GM21737 (cell line): ENCODE data around the gene EHHADH.
A peak's percentile ranks its signal among the peaks of the same experiment; 100 is the strongest.

ENCODE experiments used
- ATAC-seq: cut with Tn5 transposase; IDR thresholded peaks from one replicate; pipeline ENCODE4 v1.9.1; 2021; ENCODE audit warnings: mild to moderate bottlenecking, moderate library complexity; ENCODE audit not compliant: unreplicated experiment

EHHADH gene

GRCh38 chr3:185253645-185254410 lies at the start of gene EHHADH:
Gene EHHADH, minus strand, starts transcription at chr3:185254049. Its CDS starts 27 bp downstream, at chr3:185254022.
- ATAC-seq, result no peak

- ATAC-seq, result peak; percentile 69
These were observed 46.1 kb upstream of the EHHADH start for GRCh38 chr3:185299918-185300426.

- ATAC-seq, result no peak
These were observed 44.0 kb upstream of the EHHADH start for GRCh38 chr3:185297867-185298266.

- no peak for ATAC-seq
These were observed 38.4 kb upstream of the EHHADH start for GRCh38 chr3:185292238-185292637.

- no peak for ATAC-seq
These were observed 36.4 kb upstream of the EHHADH start for GRCh38 chr3:185290266-185290665.

- no peak for ATAC-seq
These were observed 29.6 kb upstream of the EHHADH start for GRCh38 chr3:185283374-185283935.

DNA sequence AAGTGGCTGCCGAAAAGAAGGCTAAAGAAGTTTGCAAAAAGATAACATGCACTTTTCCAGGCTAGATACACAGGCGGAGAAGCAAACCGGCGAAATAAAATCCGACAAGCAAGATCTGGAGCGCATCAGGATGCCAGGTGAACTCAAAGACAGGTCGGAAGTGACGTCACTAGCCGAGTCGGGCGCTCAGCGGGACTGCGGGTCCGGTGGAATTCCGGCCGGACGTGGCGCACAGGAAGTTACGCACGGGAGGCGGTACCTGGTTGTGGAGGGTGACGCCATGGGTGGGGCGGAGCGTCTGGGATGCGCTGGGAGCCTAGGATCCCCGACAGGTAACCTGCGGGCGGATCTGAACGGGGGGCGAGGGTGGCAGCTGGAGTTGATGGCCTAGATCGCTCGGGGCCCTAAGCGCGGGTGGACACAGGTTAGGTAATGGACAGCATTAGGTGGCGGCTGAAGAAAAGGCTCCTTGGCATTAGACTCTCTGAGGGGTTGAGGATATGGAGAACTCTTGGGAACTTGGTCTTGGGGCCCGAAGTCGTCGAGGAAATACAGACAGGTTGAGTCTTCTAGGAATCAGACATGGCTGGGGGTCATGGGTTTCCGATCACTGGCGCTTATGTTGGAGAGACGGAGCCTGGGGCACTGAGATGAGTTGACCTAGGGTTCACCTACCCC lies 29.0 kb upstream of the EHHADH start:
- peak; percentile 99 for ATAC-seq

DNA sequence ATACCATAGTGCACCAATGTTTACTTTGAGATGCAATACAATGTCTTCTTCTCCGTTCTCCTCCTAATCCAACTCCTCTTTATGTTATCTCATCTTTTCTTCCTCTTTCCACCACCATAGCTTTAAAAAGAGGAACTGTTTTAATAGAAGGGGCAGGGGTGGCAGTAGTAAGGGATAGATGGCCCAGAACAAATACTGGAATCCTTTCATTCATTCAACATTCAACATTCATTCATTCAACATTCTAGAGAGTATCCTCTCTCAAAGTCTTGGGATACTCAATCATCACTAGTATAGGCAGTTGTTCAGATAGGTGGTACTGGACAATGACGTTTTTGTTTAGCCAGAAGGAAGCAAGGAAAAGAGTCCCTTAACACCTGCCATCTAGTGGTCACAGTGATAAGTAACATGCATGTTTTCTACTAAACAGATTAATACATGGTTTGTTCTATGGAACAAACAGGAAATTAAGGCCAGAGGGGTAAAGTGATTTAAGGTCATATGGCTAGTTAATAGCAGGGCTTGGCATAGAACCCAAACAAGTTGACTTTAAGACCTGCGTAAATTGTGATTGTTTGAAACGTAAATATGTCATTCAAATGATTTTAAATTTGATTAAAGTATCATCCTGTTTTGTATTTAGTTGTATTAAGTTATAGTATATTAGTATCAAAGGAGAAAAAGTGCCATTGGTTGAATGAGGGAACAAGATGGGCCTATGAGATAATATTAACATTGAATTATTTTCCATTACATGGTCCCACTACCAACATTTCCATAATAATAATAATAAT lies 26.9 kb upstream of the EHHADH start:
- ATAC-seq, result no peak

- no peak for ATAC-seq
These were observed 25.8 kb upstream of the EHHADH start for GRCh38 chr3:185279587-185280138.

GRCh38 chr3:185276415-185276814 lies 22.6 kb upstream of the EHHADH start:
- no peak for ATAC-seq

DNA sequence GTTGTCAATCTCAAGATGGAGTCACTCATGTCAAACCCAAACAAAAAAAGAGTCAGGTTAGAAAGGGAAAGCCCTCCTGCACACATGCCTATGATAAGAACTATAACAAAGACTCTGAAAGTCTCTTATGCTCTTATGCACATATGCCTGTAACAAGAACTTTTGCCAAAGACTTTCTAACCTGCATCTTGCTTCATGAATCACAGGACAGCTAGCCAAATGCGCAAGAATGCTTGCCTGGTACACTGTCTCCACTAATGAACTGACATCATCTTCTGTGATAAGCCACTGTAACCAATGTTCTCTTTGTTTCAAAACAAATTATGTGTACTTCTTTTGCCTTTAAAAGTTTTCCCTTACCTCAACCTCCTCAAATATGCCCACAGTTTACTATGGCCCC lies 18.2 kb upstream of the EHHADH start:
- no peak for ATAC-seq

GRCh38 chr3:185270956-185271332 lies 17.1 kb upstream of the EHHADH start:
- ATAC-seq, result no peak

- no peak for ATAC-seq
These were observed 16.6 kb upstream of the EHHADH start for GRCh38 chr3:185270262-185270955.

DNA sequence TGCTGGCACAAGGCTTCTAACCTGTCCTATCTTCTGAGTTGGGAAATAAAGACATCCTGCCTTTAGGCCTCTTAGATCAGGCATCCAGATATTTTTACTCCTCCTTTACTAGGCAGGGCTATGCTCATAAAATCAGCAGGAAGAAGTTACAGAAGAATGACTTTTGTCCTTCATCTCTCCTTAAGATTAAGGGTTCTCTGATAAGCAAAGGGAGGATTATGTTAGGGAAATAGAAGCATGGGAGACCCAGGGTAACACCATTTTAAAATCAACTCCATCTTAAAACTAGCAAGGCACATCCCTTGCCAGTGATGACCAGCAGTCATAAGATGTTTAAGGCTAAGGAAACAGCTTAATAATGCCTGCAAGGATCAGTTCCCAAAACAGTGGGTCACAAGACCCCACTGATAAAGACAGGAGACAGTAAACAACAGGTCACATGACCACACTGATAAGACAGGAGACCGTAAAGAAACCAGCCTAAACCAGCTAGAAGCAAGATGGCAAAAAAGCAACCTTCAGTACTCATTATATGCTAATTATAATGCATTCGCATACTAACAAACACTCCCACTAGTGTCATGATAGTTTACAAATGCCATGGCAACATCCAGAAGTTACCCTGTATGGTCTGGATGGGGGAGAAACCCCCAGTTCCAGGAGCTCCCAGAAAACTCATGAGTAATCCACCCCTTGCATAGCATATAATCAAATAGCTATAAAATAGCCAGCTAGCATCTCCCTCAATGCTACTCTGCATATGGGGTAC lies 14.5 kb upstream of the EHHADH start:
- ATAC-seq, result no peak

DNA sequence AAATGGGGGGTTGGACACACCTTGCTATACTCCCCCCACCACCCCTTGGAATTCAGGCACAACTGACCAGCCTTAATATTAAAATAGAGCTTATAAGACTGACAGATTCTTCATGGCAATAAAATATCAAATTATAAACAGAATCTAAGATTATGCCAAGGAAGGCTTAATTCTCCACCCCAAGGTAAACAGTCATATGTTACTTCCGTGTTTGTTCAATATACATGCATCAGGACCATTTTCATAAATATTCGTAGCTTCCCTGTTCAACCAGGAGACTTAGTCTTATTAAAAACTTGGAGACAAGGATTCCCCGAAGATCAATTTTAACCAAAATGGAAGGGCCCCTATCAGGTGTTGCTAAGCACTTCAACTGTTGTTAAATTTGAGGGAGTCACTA lies 13.3 kb upstream of the EHHADH start:
- no peak for ATAC-seq

DNA sequence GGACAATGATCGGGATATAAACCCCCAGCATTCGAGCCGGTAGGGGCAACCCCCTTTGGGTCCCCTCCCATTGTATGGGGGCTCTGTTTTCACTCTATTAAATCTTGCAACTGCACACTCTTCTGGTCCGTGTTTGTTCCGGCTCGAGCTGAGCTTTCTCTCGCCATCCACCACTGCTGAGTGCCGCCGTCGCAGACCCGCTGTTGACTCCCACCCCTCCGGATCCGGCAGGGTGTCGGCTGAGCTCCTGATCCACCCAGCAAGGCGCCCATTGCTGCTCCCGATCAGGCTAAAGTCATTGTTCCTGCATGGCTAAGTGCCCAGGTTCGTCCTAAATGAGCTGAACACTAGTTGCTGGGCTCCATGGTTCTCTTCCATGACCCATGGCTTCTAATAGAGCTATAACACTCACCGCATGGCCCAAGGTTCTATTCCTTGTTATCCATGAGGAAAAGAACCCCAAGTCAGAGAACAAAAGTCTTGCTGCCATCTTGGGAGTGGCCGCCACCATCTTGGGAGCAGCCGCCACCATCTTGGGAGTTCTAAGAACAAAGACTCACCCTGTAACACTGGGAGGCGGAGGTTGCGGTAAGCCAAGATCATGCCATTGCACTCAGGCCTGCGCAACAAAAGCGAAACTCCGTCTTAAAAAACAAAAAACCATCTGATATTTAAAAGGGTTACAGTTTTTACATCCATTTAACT lies 11.2 kb upstream of the EHHADH start:
- no peak for ATAC-seq

GRCh38 chr3:185263423-185263822 lies 9.6 kb upstream of the EHHADH start:
- ATAC-seq, result no peak

- ATAC-seq, result no peak
These were observed 3.5 kb upstream of the EHHADH start for GRCh38 chr3:185257334-185257733.

- no peak for ATAC-seq
These were observed 950 bp upstream of the EHHADH start for GRCh38 chr3:185254799-185255198.
